Measurements from ENCODE around the gene DENND4B.
"Not testable (repeated sequence)": the region's sequence is repeated elsewhere in the genome, so short reads cannot be mapped to it uniquely, and the experiment has no call there.

Gene DENND4B, protein sequence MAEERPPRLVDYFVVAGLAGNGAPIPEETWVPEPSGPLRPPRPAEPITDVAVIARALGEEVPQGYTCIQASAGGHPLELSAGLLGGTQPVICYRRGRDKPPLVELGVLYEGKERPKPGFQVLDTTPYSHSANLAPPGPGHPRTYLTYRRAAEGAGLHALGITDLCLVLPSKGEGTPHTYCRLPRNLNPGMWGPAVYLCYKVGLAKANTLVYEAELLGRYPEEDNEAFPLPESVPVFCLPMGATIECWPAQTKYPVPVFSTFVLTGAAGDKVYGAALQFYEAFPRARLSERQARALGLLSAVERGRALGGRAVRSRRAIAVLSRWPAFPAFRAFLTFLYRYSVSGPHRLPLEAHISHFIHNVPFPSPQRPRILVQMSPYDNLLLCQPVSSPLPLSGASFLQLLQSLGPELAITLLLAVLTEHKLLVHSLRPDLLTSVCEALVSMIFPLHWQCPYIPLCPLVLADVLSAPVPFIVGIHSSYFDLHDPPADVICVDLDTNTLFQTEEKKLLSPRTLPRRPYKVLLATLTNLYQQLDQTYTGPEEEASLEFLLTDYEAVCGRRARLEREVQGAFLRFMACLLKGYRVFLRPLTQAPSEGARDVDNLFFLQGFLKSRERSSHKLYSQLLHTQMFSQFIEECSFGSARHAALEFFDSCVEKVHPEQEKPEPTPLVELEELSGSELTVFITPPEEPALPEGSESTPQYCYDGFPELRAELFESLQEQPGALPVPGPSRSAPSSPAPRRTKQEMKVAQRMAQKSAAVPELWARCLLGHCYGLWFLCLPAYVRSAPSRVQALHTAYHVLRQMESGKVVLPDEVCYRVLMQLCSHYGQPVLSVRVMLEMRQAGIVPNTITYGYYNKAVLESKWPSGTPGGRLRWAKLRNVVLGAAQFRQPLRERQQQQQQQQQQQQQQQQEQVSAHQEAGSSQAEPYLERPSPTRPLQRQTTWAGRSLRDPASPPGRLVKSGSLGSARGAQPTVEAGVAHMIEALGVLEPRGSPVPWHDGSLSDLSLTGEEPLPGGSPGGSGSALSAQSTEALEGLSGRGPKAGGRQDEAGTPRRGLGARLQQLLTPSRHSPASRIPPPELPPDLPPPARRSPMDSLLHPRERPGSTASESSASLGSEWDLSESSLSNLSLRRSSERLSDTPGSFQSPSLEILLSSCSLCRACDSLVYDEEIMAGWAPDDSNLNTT (N-terminal part only)

GRCh38 chr1:153946622-153947241, at the start of gene DENND4B:
DENND4B (minus strand) TSS chr1:153946718; CDS start chr1:153944374, 2,344 bp downstream.
- peak; percentile 92 for DNase-seq

DNA sequence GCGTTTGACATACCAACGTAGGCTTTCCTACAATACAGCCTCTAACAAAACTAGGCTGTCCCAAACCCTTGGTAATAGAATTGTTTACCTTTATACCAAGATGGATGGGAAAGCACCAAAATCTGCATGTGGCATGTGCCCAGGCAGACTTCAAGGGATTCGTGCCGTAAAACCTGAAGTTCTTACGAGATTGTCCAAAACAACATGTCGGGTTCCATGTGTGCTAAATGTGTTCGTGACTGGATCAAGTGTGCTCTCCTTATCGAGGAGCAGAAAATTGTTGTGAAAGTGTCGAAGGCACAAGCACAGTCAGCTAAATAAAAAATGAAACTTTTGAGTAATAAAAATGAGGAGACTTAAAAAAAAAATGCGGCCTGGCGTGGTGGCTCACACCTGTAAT, 49.1 kb upstream of the DENND4B start:
- no peak for DNase-seq

DNA sequence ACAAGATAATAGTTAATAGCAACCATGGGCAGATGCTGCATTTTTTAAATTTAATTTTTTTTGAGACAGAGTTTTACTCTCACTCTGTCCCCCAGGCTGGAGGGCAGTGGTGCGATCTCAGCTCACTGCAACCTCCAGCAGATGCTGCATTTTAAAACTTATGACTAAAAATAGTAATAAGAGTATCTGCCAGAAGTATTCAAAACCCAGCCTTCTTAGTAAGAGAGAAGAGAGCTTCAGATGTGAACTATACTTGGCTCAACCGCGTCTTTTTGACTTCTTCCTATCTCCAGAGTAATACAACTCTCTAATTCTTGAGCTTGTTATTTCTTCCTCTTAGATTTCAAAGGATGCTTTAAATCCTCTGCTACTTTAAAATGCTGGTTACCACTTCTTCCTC, 48.7 kb upstream of the DENND4B start:
- DNase-seq = no peak

- no peak for DNase-seq
Measured at GRCh38 chr1:153991806-153992205, 45.3 kb upstream of the DENND4B start.

DNA sequence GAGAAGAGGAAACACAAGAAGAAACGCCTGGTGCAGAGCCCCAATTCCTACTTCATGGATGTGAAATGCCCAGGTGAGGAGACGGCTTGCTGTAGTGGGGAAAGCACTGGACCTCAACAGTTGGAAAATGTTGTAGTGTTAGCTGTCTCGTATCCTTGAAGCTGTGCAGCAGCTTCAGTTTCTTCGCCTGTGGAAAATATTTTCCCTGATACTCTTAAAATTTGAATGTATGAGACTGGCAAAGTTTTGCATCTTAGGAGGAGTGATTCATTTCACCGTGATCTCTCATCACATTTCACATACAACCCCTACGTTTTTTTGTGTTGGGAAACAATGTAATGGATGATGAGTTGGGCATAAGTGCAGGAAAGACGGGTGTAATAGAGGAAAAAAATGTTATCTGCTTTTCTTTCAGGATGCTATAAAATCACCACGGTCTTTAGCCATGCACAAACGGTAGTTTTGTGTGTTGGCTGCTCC, 44.7 kb upstream of the DENND4B start:
- DNase-seq = no peak

DNA sequence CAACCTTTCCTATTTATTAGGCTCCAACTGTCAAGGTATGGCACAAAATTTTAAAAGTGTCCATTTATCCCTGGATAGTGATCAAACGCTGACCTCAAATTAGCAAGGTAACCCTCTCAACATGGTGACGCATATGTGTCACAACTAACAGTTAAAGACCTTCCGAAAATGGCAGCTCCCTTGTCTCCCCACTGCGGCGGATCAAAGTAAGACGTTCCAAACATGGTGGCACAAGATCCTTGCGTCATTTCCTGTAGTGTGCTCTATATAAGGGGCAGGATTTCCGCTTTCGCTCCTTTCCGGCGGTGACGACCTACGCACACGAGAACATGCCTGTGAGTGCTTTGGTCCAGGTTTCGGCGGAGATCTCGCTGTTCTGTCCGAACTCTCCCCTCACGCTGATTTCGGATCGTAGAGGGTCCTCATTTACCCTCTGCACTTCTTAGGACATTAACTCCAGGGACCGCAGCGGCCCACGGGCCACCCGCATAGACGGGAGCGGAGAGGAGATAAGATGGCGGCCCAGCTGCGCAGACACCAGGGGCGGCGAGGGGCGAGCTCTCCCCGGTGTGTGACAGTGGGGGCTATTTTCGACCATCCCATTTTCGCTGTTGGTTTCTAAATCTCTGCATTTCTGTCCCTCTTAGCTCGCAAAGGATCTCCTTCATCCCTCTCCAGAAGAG, 44.1 kb upstream of the DENND4B start, which contains the start of gene RPS27:
TSS of gene RPS27 (plus strand) at position 295 of the 683 bp plus-strand sequence. CDS start at position 330, 35 bp downstream.
- DNase-seq = peak; percentile 99

DNA sequence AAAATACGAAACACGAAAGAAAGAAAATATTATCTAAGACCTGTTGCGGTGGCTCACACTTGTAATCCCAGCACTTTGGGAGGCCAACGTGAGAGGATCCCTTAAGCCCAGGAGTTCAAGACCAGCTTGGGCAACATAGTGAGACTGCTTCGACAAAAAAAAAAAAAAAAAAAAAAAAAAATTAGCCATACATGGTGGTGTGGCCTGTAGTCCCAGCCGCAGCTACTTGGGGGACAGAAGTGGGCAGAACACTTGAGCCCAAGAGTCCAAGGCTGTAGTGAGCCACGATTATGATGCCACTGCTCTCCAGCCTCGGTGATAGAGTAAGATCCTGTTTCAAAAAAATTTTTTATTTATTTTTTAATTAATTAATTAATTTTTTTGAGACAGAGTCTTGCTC, 41.1 kb upstream of the DENND4B start:
- DNase-seq = no peak

GRCh38 chr1:153985941-153986761, 39.6 kb upstream of the DENND4B start, which contains the start of gene RAB13:
RAB13 (minus strand) TSS chr1:153986339; CDS start chr1:153986236, 103 bp downstream.
- DNase-seq = peak; percentile 91

- no peak for DNase-seq
Measured at GRCh38 chr1:153985341-153985912, 38.9 kb upstream of the DENND4B start.

DNA sequence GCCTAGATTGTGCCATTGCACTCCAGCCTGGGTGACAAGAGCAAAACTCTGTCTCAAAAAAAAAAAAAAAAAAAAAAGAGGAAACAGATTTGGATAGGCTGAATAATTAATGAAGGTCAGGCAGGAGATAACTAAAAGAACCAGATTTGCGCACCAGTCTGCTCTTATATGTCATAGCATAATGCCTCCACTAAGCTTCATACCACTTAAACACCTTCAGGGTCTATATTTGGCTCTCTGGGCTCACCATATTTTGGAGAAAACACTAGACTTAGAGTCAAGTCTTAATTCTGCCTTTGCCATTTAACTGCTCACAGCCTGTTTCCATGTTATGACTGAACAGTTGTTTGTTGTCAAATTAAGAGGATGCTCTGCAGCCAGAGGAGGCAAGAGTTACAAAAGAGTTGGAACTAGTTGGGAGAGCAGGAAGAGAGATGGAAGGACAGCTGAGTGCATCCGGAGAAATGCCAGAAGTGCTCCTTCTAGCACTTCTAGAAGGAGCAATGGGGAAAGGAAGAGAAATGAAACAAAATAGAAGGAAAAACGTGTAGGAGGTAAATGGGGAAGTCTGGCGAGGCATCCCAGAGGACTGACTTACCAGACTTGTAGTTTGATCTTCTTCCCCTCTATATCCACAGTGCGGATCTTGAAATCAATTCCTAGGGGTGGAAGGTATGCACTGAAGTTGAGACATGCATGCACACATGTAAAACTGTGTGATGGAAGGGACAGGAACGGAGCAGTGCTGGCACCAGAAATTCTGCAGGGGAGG, 37.8 kb upstream of the DENND4B start:
- DNase-seq = no peak

DNA sequence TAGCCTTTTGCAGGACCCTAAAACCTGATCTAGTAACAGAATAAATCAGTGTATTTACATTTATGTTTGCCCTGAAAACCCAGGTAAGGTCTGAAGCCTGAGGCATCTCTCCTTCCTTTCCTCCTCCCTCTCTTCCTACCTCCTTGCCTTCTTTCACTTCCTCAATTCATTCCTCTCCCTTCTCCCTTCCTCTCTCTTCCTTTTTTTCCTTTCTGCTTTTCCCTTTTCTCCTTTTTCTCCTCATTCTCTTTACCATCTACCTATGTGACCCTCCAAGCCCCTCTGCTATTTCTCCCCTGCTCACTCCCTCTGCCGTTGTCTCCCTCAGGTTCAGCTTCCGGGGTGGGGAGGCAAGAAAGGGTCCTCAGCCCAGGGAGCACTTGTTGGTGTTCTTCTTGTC, 35.2 kb upstream of the DENND4B start:
- not testable (repeated sequence) for DNase-seq

- DNase-seq = not testable (repeated sequence)
Measured at GRCh38 chr1:153979091-153979490, 32.6 kb upstream of the DENND4B start.

DNA sequence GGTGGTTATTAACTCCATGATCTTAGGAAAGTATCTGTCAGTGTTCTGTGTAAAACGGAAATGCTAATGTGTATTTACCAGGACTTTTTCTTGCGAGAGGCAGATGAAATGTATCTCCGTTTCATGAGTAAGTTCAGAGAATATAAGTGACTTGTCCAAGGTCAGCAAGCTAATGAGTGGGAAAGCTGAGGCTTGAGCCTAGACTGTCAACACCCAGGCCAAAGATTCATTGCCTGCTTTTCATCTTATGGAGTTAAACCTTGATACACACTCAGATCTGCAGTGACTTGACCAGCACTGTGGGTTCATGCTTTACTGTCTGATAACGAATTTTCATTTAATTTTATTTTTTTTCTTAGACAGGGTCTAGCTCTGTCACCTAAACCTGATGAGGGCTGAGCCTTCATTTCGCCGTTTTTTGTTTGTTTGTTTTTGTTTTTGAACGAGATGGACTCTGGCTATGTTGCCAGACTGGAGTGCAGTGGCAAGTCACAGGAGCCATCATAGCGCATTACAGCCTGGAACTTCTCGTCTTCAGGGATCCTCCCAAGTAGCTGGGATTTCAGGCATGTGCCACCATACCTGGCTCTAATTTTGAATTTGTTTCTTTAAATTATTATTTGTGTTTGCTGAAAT, 31.9 kb upstream of the DENND4B start:
- DNase-seq = no peak

GRCh38 chr1:153977250-153978240, 31.0 kb upstream of the DENND4B start, which contains the start of gene JTB:
JTB (minus strand) TSS chr1:153977674; CDS start chr1:153977252, 422 bp downstream.
- peak; percentile 96 for DNase-seq

GRCh38 chr1:153976819-153977249, 30.3 kb upstream of the DENND4B start:
- no peak for DNase-seq

GRCh38 chr1:153973525-153973924, 27.0 kb upstream of the DENND4B start:
- no peak for DNase-seq

GRCh38 chr1:153973071-153973470, 26.6 kb upstream of the DENND4B start:
- DNase-seq = no peak

Data from eye (tissue), 1 donor.